Lower leg skin (tissue), 3 donors: ENCODE measurements around the gene ZNF407.

Experiments
- POLR2A ChIP-seq, 2 donors: fragments of 450-650 bp; IDR thresholded peaks; one replicate each; pipeline ENCODE4 v1.6.1; 2016 to 2017; ENCODE audit warnings: antibody characterized with exemption in 2 of 2, mild to moderate bottlenecking in 1 of 2, moderate library complexity in 1 of 2
- TF ChIP-seq, protein P1 (sequence below), 3 donors: fragments of 450-650 bp; IDR thresholded peaks; one replicate each; pipeline ENCODE4 v1.5.1; 2016; ENCODE audit warnings: antibody characterized with exemption in 3 of 3, mild to moderate bottlenecking in 3 of 3, moderate library complexity in 2 of 3

GRCh38 chr18:74789078-74789477 lies 191.4 kb downstream of the ZNF407 start:
- no peak for TF ChIP-seq POLR2A (IDR thresholded peaks at IDR 0.05)
- TF ChIP-seq, protein P1, sequence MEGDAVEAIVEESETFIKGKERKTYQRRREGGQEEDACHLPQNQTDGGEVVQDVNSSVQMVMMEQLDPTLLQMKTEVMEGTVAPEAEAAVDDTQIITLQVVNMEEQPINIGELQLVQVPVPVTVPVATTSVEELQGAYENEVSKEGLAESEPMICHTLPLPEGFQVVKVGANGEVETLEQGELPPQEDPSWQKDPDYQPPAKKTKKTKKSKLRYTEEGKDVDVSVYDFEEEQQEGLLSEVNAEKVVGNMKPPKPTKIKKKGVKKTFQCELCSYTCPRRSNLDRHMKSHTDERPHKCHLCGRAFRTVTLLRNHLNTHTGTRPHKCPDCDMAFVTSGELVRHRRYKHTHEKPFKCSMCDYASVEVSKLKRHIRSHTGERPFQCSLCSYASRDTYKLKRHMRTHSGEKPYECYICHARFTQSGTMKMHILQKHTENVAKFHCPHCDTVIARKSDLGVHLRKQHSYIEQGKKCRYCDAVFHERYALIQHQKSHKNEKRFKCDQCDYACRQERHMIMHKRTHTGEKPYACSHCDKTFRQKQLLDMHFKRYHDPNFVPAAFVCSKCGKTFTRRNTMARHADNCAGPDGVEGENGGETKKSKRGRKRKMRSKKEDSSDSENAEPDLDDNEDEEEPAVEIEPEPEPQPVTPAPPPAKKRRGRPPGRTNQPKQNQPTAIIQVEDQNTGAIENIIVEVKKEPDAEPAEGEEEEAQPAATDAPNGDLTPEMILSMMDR (IDR thresholded peaks at IDR 0.05) = no peak
